GM12878 (cell line): Measurements from ENCODE around the gene GPRIN2. TPM values are rescaled to one million over a fixed set of nuclear protein-coding genes. Genes with fewer than 3 reads are reported as not detected.
"Not testable (repeated sequence)": the region's sequence is repeated elsewhere in the genome, so short reads cannot be mapped to it uniquely, and the experiment has no call there.

ENCODE experiments used
- ATAC-seq: fragments of 200-7000 bp; cut with Tn5 transposase; 3 replicates; pipeline ENCODE4 v1.9.1; 2020; ENCODE audit warnings: mild to moderate bottlenecking, moderate library complexity
- BruUV-seq: library from RNA; stranded (reverse); fragments of 400-500 nt; replicated peaks from 2 replicates; lab custom pipeline; 2021; lab: Mats Ljungman, UMichigan
- CTCF ChIA-PET: fragments of 300-600 bp; sonication (Branson Sonifier 250); formaldehyde crosslinking; extraction: SDS; loops from one replicate; lab custom pipeline; 2021; ENCODE audit warnings: inconsistent platforms; lab: Yijun Ruan, JAX
- POLR2A ChIA-PET: fragments of 350-600 bp; formaldehyde crosslinking; extraction: SDS; loops from one replicate; lab custom pipeline; 2021; ENCODE audit warnings: inconsistent platforms; lab: Charles Lee
- RAD21 ChIA-PET: fragments of 300-600 bp; sonication (Branson Sonifier 250); formaldehyde crosslinking; loops from one replicate; lab custom pipeline; 2023; ENCODE audit warnings: antibody characterized with exemption; ENCODE audit not compliant: unreplicated experiment; lab: Charles Lee
- SMC1A ChIA-PET: fragments of 300-600 bp; sonication (Branson Sonifier 250); formaldehyde crosslinking; loops from one replicate; lab custom pipeline; 2023; ENCODE audit not compliant: unreplicated experiment, uncharacterized antibody; lab: Charles Lee
- DNase-seq: peaks from one replicate; pipeline ENCODE4 v3.0.0-alpha.2; 2011; ENCODE audit warnings: low read depth, low spot score
- FAIRE-seq: peaks from 3 replicates; lab custom pipeline; 2011; peaks lifted over from hg19 to GRCh38; lab: Jason Lieb, UNC
- H2AFZ ChIP-seq: 2 replicates; pipeline ENCODE4 v1.6.0; 2011; ENCODE audit warnings: low read depth, low read length, control low read depth; ENCODE audit not compliant: control insufficient read depth
- H3K27ac ChIP-seq: 2 replicates; pipeline ENCODE4 v1.5.1; 2011; ENCODE audit warnings: control low read depth; ENCODE audit not compliant: control insufficient read depth, insufficient read depth
- H3K27me3 ChIP-seq, 2 experiments: replicated peaks in 1 of 2; 2 replicates each; pipeline versions ENCODE4 v1.6.0 to v1.6.1; 2011; ENCODE audit warnings: low read length in 1 of 2; ENCODE audit not compliant: control insufficient read depth in 2 of 2, insufficient read depth in 2 of 2
- H3K36me3 ChIP-seq, 2 experiments: 2 replicates each; pipeline ENCODE4 v1.5.1; 2011; ENCODE audit warnings: low read length in 1 of 2; ENCODE audit not compliant: control insufficient read depth in 2 of 2, insufficient read depth in 2 of 2
- H3K4me1 ChIP-seq: 2 replicates; pipeline ENCODE4 v1.6.1; 2011; ENCODE audit warnings: mild to moderate bottlenecking, low read length, moderate library complexity, mixed read lengths; ENCODE audit not compliant: control insufficient read depth, insufficient read depth
- H3K4me2 ChIP-seq: 2 replicates; pipeline ENCODE4 v1.6.0; 2011; ENCODE audit warnings: control low read depth; ENCODE audit not compliant: control insufficient read depth, insufficient read depth
- H3K4me3 ChIP-seq: fragments of 200-600 bp; sonication (generic); 2 replicates; pipeline ENCODE4 v1.5.1; 2016
- H3K79me2 ChIP-seq: 2 replicates; pipeline ENCODE4 v1.6.0; 2011; ENCODE audit warnings: low read length; ENCODE audit not compliant: control insufficient read depth, insufficient read depth
- H3K9ac ChIP-seq: 2 replicates; pipeline ENCODE4 v1.8.0; 2011; ENCODE audit warnings: low read length, control low read depth, mixed read lengths; ENCODE audit not compliant: control insufficient read depth, insufficient read depth
- H3K9me3 ChIP-seq: replicated peaks from 3 replicates; pipeline ENCODE4 v1.5.1; 2011; ENCODE audit warnings: mild to moderate bottlenecking, low read length; ENCODE audit not compliant: control insufficient read depth, insufficient read depth
- H4K20me1 ChIP-seq: 2 replicates; pipeline ENCODE4 v1.6.0; 2011; ENCODE audit not compliant: control insufficient read depth, insufficient read depth
- CBX3 ChIP-seq: fragments of 200-600 bp; sonication (generic); IDR thresholded peaks from 2 replicates; pipeline ENCODE4 v1.6.1; 2016; ENCODE audit warnings: low read depth, borderline replicate concordance
- ETV6 ChIP-seq, 2 experiments: fragments of 450-650 bp in 1 of 2; IDR thresholded peaks in 1 of 2; conservative IDR thresholded peaks in 1 of 2; 2 replicates each; pipeline ENCODE4 v1.6.1; 2014; ENCODE audit warnings: antibody characterized with exemption in 1 of 2, borderline replicate concordance in 1 of 2, low read depth in 1 of 2, mild to moderate bottlenecking in 1 of 2, moderate library complexity in 1 of 2
- FOXM1 ChIP-seq: IDR thresholded peaks from 2 replicates; pipeline ENCODE4 v1.6.1; 2012; ENCODE audit warnings: low read depth, mild to moderate bottlenecking, inconsistent platforms, low read length, moderate library complexity
- JUNB ChIP-seq: IDR thresholded peaks from 2 replicates; pipeline ENCODE4 v1.6.1; 2016; ENCODE audit warnings: antibody characterized with exemption, mild to moderate bottlenecking
- NFYB ChIP-seq: IDR thresholded peaks from 2 replicates; pipeline ENCODE4 v1.6.1; 2011; ENCODE audit warnings: low read depth, mild to moderate bottlenecking, low read length, improper control_type of control experiment, moderate library complexity; ENCODE audit not compliant: insufficient read depth
- SPI1 ChIP-seq: IDR thresholded peaks from 2 replicates; pipeline ENCODE4 v1.6.1; 2011; ENCODE audit warnings: low read depth, mild to moderate bottlenecking, low read length, moderate library complexity, borderline replicate concordance; ENCODE audit not compliant: insufficient read depth
- SREBF2 ChIP-seq: IDR thresholded peaks from 2 replicates; pipeline ENCODE4 v1.6.1; 2012; ENCODE audit warnings: mild to moderate bottlenecking, low read length
- USF2 ChIP-seq: IDR thresholded peaks from 2 replicates; pipeline ENCODE4 v1.6.1; 2011; ENCODE audit warnings: low read depth, low read length, improper control_type of control experiment, borderline replicate concordance
- ZNF24 ChIP-seq: fragments of 450-650 bp; IDR thresholded peaks from 2 replicates; pipeline ENCODE4 v1.6.1; 2017; ENCODE audit warnings: antibody characterized with exemption, mild to moderate bottlenecking
- WGBS: methylation state at CpG from one replicate; pipeline ENCODE4 v1.1.6; 2016; ENCODE audit warnings: low lambda C conversion rate; ENCODE audit not compliant: insufficient replicate concordance, insufficient coverage; ENCODE audit errors: missing lambda C conversion rate; 5-methylcytosine and 5-hydroxymethylcytosine counted together
- in situ Hi-C: fragments of 300-500 bp; cut with MboI; formaldehyde crosslinking; loops from 9 replicates; pipeline ENCODE4 v1.14.3; 2018; ENCODE audit warnings: mixed read lengths
- intact Hi-C: fragments of 100-400 bp; cut with micrococcal nuclease; formaldehyde crosslinking; loops from one replicate; pipeline ENCODE4 v1.14.2; 2022; ENCODE audit not compliant: unreplicated experiment
- polyA plus RNA-seq, 11 experiments: library from polyadenylated mRNA; depleted of rRNA in 4 of 11; unstranded in 6 of 11; stranded (reverse) in 5 of 11; fragments of >200 nt; fragmentation: Nextera tagmentation in 4 of 11; fragmentation: Illumina TruSeq in 1 of 11; extraction: Ambion mirVana in 4 of 11; extraction: Trizol in 1 of 11; gene quantifications; 1 replicate in 1 of 11; 2 replicates in 10 of 11; pipeline versions ENCODE4 v1.2.1 to v1.2.3, GENCODE V29; 2011 to 2016; ENCODE audit warnings: inconsistent platforms in 2 of 11, missing spikeins in 2 of 11, low read depth in 1 of 11
- total RNA-seq, 4 experiments: library from RNA; depleted of rRNA in 3 of 4; stranded (reverse); fragments of >200 nt in 3 of 4; fragmentation: Illumina TruSeq in 1 of 4; extraction: Trizol in 1 of 4; gene quantifications; 2 replicates each; pipeline versions ENCODE4 v1.2.1 to v1.2.3, GENCODE V29; 2013 to 2021

Gene GPRIN2
- total and polyA plus RNA-seq, 10 of the 15 experiments (the other 5 are each of a cell fraction or from before 2014, with no cell fraction given), result 0.13 TPM; not detected in 9

- H3K4me1 ChIP-seq, result no peaks in the 10 kb centered on the region
- H2AFZ ChIP-seq, result no peak overlapping the region
- TF ChIP-seq FOXM1 (no peak), CBX3 (no peak), ETV6 (conservative IDR thresholded peaks at IDR 0.05 in 1 of 2, IDR thresholded peaks at IDR 0.05 in 1 of 2; ENCODE audit: borderline replicate concordance in 1 of 2, low read depth in 1 of 2) (no peak), NFYB (no peak), ZNF24 (no peak), JUNB (no peak), SPI1 (no peak), SREBF2 (no peak), USF2 (no peak)
- intact Hi-C loops, result no loop called here
- no peaks in the 10 kb centered on the region for H4K20me1 ChIP-seq
- no peak overlapping the region for H3K27ac ChIP-seq
- no peak overlapping the region for H3K4me3 ChIP-seq
- CTCF ChIA-PET, result no interaction called here
- no peaks in the 10 kb centered on the region for H3K9me3 ChIP-seq
- H3K4me2 ChIP-seq, result no peak overlapping the region
- POLR2A ChIA-PET, result no interaction called here
- RAD21 ChIA-PET, result no interaction called here
- DNase-seq (no peak), ATAC-seq (no peak), FAIRE-seq (no peak)
- SMC1A ChIA-PET, result no interaction called here
- WGBS, result 50% methylated on average over 6 of the region's 6 CpGs
- BruUV-seq, result no TSS peak
- no peaks in the 10 kb centered on the region for H3K36me3 ChIP-seq
- 0 out of 4 replicates have a peak, but pooled peaks cover 0 to 1% of the 10 kb centered on the region in 2 experiments for H3K27me3 ChIP-seq
- in situ Hi-C loops, result no loop called here
- no peaks in the 10 kb centered on the region for H3K79me2 ChIP-seq
- no peak overlapping the region for H3K9ac ChIP-seq
Measured at GRCh38 chr10:46514431-46514861, 42.0 kb downstream of the GPRIN2 start.

GRCh38 chr10:46513333-46513732, 43.1 kb downstream of the GPRIN2 start:
- WGBS, result no CpG with 5 or more reads among the region's 8 CpGs
- FAIRE-seq, H3K27me3 ChIP-seq, H4K20me1 ChIP-seq, H3K79me2 ChIP-seq, DNase-seq, H2AFZ ChIP-seq, BruUV-seq, CTCF ChIA-PET, H3K9me3 ChIP-seq, H3K9ac ChIP-seq, in situ Hi-C loops, ATAC-seq, intact Hi-C loops, H3K4me1 ChIP-seq, POLR2A ChIA-PET, H3K4me3 ChIP-seq, RAD21 ChIA-PET, SMC1A ChIA-PET, H3K27ac ChIP-seq, H3K4me2 ChIP-seq, H3K36me3 ChIP-seq: not testable (repeated sequence)

GRCh38 chr10:46512725-46513124, 43.7 kb downstream of the GPRIN2 start:
- intact Hi-C loops, H3K9ac ChIP-seq, H3K9me3 ChIP-seq, ATAC-seq, FAIRE-seq, BruUV-seq, H4K20me1 ChIP-seq, H3K4me3 ChIP-seq, H3K79me2 ChIP-seq, DNase-seq, in situ Hi-C loops, H3K27me3 ChIP-seq, CTCF ChIA-PET, H3K4me1 ChIP-seq, H3K4me2 ChIP-seq, POLR2A ChIA-PET, H2AFZ ChIP-seq, SMC1A ChIA-PET, RAD21 ChIA-PET, H3K36me3 ChIP-seq, H3K27ac ChIP-seq: not testable (repeated sequence)
- WGBS, result 87% methylated on average over 3 of the region's 7 CpGs
